Measurements from ENCODE around the gene MAST4.
"Not testable (repeated sequence)": the region's sequence is repeated elsewhere in the genome, so short reads cannot be mapped to it uniquely, and the experiment has no call there.

MAST4 gene

DNA sequence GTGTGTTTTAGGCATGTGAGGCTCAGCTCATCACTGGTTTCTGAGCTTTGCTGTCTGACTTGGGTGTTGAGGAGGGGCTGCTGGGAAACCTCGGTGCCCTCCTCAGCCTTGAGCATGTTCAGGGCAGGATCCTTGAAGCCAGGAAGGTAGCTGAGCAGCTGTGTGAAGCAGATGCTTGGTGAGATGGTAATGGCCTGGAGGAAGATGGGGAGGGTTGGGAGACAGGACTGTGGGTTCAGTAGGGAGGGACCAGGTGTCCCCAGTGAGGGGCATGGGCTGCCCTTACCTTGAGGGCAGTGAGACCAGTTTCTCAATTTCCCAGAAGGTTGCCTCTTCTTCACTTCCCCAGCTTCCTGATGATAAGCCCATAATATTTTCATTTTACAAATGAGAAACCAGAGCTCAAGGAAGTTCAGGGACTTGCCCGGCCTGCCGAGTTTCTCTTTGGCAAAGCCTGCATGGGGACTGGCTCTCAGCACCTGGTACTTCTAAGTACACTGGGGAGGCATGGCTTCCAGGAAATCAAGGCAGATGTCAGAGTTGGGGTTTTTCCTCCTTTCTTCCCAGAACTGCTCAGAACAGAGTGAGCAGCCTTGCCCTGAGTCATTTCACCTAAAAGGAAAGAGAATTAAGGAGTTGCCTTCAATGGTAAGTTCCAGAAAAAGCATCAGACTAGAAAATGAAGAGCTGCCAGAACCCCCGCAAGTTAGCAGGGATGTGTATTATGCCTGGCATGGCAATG lies 225.7 kb downstream of the MAST4 start:
- Mint-ChIP-seq H3K36me3 (ENCODE audit: low read depth) (no peaks in the 10 kb centered on the region), H3K27me3 (ENCODE audit: low read depth) (peaks cover 3% of the 10 kb centered on the region), H3K4me3 (no peak overlapping the region), H3K9me3 (no peaks in the 10 kb centered on the region), H3K27ac (no peak overlapping the region), H3K4me1 (no peaks in the 10 kb centered on the region)
- TF ChIP-seq CTCF (IDR thresholded peaks at IDR 0.05; ENCODE audit: unreplicated experiment in 3 of 3), result no peak

DNA sequence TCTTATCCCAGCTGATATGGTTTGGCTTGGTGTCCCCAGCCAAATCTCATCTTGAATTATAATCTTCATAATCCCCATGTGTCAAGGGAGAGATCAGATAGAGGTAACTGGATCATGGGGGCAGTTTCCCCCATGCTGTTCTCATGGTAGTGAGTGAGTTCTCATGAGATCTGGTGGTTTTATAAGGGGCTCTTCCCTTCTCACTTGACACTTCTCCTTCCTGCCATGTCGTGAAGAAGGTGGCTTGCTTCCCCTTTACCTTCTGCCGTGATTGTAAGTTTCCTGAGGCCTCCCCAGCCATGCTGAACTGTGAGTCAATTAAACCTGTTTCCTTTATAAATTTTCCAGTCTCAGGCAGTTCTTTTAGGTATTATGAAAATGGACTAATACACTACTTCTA lies 226.7 kb downstream of the MAST4 start:
- H3K4me3 Mint-ChIP-seq; H3K27ac Mint-ChIP-seq; H3K4me1 Mint-ChIP-seq; H3K36me3 Mint-ChIP-seq (ENCODE audit: low read depth); H3K9me3 Mint-ChIP-seq; H3K27me3 Mint-ChIP-seq (ENCODE audit: low read depth): not testable (repeated sequence)

- no peaks in the 10 kb centered on the region for H3K36me3 Mint-ChIP-seq (ENCODE audit: low read depth)
- H3K4me3 Mint-ChIP-seq, result no peak overlapping the region
- H3K9me3 Mint-ChIP-seq, result no peaks in the 10 kb centered on the region
- TF ChIP-seq CTCF (IDR thresholded peaks at IDR 0.05; ENCODE audit: unreplicated experiment in 3 of 3), result no peak
- H3K4me1 Mint-ChIP-seq, result peaks cover 9% of the 10 kb centered on the region
- no peak overlapping the region for H3K27ac Mint-ChIP-seq
- H3K27me3 Mint-ChIP-seq (ENCODE audit: low read depth), result peaks cover 3% of the 10 kb centered on the region
These were observed 228.3 kb downstream of the MAST4 start for GRCh38 chr5:66824476-66824875.

GRCh38 chr5:66826263-66826662 lies 230.1 kb downstream of the MAST4 start:
- TF ChIP-seq CTCF (IDR thresholded peaks at IDR 0.05; ENCODE audit: unreplicated experiment in 3 of 3), result no peak
- H3K27ac Mint-ChIP-seq, result no peak overlapping the region
- H3K9me3 Mint-ChIP-seq, result no peaks in the 10 kb centered on the region
- H3K36me3 Mint-ChIP-seq (ENCODE audit: low read depth), result no peaks in the 10 kb centered on the region
- H3K27me3 Mint-ChIP-seq (ENCODE audit: low read depth), result peaks cover 3% of the 10 kb centered on the region
- H3K4me1 Mint-ChIP-seq, result peaks cover 23% of the 10 kb centered on the region
- no peak overlapping the region for H3K4me3 Mint-ChIP-seq

DNA sequence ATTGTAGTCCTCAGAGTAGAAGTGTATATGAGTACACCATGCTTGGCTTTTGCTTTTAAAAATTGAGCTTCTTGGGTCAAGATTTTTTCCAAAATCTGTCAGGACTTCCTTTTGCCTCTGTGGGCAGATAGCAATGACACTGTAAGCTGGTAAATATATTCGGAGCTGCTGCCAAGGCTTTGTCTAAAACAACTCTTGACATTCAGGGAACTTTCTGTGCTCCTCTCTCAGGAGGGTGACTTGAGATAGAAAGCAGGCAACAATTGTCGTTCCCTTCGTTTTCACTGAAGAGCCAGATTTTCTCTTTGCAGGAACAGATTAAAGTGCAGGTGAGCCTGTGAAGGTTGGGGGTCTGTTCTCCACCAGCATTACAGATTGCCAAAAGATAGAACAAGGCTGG lies 230.5 kb downstream of the MAST4 start:
- Mint-ChIP-seq H3K27me3 (ENCODE audit: low read depth) (peaks cover 3% of the 10 kb centered on the region), H3K36me3 (ENCODE audit: low read depth) (no peaks in the 10 kb centered on the region), H3K4me3 (no peak overlapping the region), H3K4me1 (peaks cover 23% of the 10 kb centered on the region), H3K27ac (no peak overlapping the region), H3K9me3 (no peaks in the 10 kb centered on the region)
- TF ChIP-seq CTCF (IDR thresholded peaks at IDR 0.05; ENCODE audit: unreplicated experiment in 3 of 3), result no peak

DNA sequence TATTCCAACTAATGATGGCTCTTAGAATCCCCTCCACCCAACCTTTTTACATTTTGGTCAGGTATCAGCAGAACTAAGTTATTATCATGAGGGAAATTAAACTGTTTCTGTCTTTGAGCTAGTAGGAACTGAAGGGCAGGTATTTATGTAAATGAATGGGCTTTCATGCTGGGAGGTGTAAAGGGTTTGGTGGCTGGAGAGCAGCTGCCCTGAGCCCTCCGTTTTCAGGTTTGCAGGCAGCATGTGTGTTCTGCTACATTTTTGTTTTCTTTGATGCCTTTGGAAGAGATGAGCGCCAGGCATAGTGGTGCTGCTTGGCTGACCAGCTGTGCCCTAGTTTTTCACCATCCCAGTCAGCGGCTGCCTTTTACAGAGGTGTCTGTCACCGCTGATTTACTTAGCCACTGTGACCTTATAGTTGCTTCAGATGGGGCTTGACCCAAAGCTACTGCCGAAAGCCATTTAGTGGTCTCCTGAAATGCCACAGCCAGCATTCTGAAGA lies 231.9 kb downstream of the MAST4 start:
- H3K9me3 Mint-ChIP-seq, result no peaks in the 10 kb centered on the region
- peak overlapping the region; percentile 74 to 84 (median 84) for H3K4me3 Mint-ChIP-seq
- peaks cover 23% of the 10 kb centered on the region for H3K4me1 Mint-ChIP-seq
- no peak for TF ChIP-seq CTCF (IDR thresholded peaks at IDR 0.05; ENCODE audit: unreplicated experiment in 3 of 3)
- H3K36me3 Mint-ChIP-seq (ENCODE audit: low read depth), result no peaks in the 10 kb centered on the region
- no peaks in the 10 kb centered on the region for H3K27me3 Mint-ChIP-seq (ENCODE audit: low read depth)
- peak overlapping the region; percentile 55 to 82 (median 75) for H3K27ac Mint-ChIP-seq

Measured in nephron (organoid).